ENCODE data around the gene OR5V1. TPM values are rescaled to one million over a fixed set of nuclear protein-coding genes. Genes with fewer than 3 reads are reported as not detected.

OR5V1 gene
- total RNA-seq, 2 donors from 2014 or later: not detected

Other genes starting within 250 kb of the OR5V1 start
- not detected for gene OR2J2, start 198.0 kb downstream of the OR5V1 start, total RNA-seq
- not detected for gene OR14J1, start 67.2 kb downstream of the OR5V1 start, total RNA-seq
- gene OR12D3, start 6.4 kb upstream of the OR5V1 start, total RNA-seq: not detected
- not detected for gene OR12D2, start 26.8 kb upstream of the OR5V1 start, total RNA-seq
- not detected for gene OR12D1, start 46.1 kb upstream of the OR5V1 start, total RNA-seq
- not detected for gene OR10C1, start 70.4 kb upstream of the OR5V1 start, total RNA-seq
- not detected for gene OR11A1, start 88.2 kb upstream of the OR5V1 start, total RNA-seq
- gene OR2H1, start 88.3 kb upstream of the OR5V1 start, total RNA-seq: not detected
- gene MAS1L, start 119.1 kb upstream of the OR5V1 start, total RNA-seq: not detected
- not detected for gene UBD, start 190.9 kb upstream of the OR5V1 start, total RNA-seq
- not detected for gene OR2H2, start 216.3 kb upstream of the OR5V1 start, total RNA-seq